Astrocyte (in vitro differentiated cells and primary cell): ENCODE results near the gene ABCA6. TPM values are rescaled to one million over a fixed set of nuclear protein-coding genes. Genes with fewer than 3 reads are reported as not detected.

ENCODE experiments used
- DNase-seq: peaks from one replicate; pipeline ENCODE4 v3.0.0-alpha.2; 2010; ENCODE audit warnings: low read depth
- FAIRE-seq: peaks from 2 replicates; lab custom pipeline; 2011; peaks lifted over from hg19 to GRCh38; lab: Jason Lieb, UNC
- H2AFZ ChIP-seq: 2 replicates; pipeline ENCODE4 v1.6.0; 2012; ENCODE audit warnings: low read depth, low read length, inconsistent platforms
- H3K27ac ChIP-seq: 2 replicates; pipeline ENCODE4 v1.5.1; 2011; ENCODE audit warnings: low read depth, low read length, inconsistent platforms
- H3K27me3 ChIP-seq: 2 replicates; pipeline ENCODE4 v1.6.0; 2011; ENCODE audit warnings: low read length, inconsistent platforms; ENCODE audit not compliant: insufficient read depth
- H3K36me3 ChIP-seq: 2 replicates; pipeline ENCODE4 v1.5.1; 2011; ENCODE audit warnings: low read length, inconsistent platforms; ENCODE audit not compliant: insufficient read depth
- H3K4me1 ChIP-seq: 2 replicates; pipeline ENCODE4 v1.5.1; 2011; ENCODE audit warnings: low read length, inconsistent platforms; ENCODE audit not compliant: insufficient read depth
- H3K4me2 ChIP-seq: 2 replicates; pipeline ENCODE4 v1.6.0; 2012; ENCODE audit warnings: low read length, inconsistent platforms
- H3K4me3 ChIP-seq: 2 replicates; pipeline ENCODE4 v1.5.1; 2011; ENCODE audit warnings: low read depth, mild to moderate bottlenecking, low read length, inconsistent platforms; ENCODE audit not compliant: insufficient read depth
- H3K79me2 ChIP-seq: 2 replicates; pipeline ENCODE4 v1.6.0; 2012; ENCODE audit warnings: mild to moderate bottlenecking, low read length, inconsistent platforms; ENCODE audit not compliant: insufficient read depth
- H3K9ac ChIP-seq: 2 replicates; pipeline ENCODE4 v1.6.0; 2012; ENCODE audit warnings: mild to moderate bottlenecking, low read length, inconsistent platforms
- H3K9me3 ChIP-seq: 2 replicates; pipeline ENCODE4 v1.5.1; 2012; ENCODE audit warnings: low read depth, mild to moderate bottlenecking, low read length, inconsistent platforms; ENCODE audit not compliant: insufficient read depth
- H4K20me1 ChIP-seq: 2 replicates; pipeline ENCODE4 v1.6.0; 2012; ENCODE audit warnings: low read length, inconsistent platforms; ENCODE audit not compliant: insufficient read depth
- H3K27ac Mint-ChIP-seq: one replicate; pipeline ENCODE4 v1.8.0; 2021; ENCODE audit warnings: mild to moderate bottlenecking, mixed read lengths; ENCODE audit not compliant: unreplicated experiment
- H3K27me3 Mint-ChIP-seq: one replicate; pipeline ENCODE4 v1.8.0; 2021; ENCODE audit warnings: low read depth, mixed read lengths; ENCODE audit not compliant: unreplicated experiment
- H3K36me3 Mint-ChIP-seq: one replicate; pipeline ENCODE4 v1.8.0; 2021; ENCODE audit warnings: low read depth, mixed read lengths; ENCODE audit not compliant: unreplicated experiment
- H3K4me1 Mint-ChIP-seq: one replicate; pipeline ENCODE4 v1.8.0; 2021; ENCODE audit warnings: low read depth, mixed read lengths; ENCODE audit not compliant: unreplicated experiment
- H3K4me3 Mint-ChIP-seq: one replicate; pipeline ENCODE4 v1.8.0; 2021; ENCODE audit warnings: mild to moderate bottlenecking, moderate library complexity, mixed read lengths; ENCODE audit not compliant: unreplicated experiment
- H3K9me3 Mint-ChIP-seq: one replicate; pipeline ENCODE4 v1.8.0; 2021; ENCODE audit warnings: mild to moderate bottlenecking, mixed read lengths; ENCODE audit not compliant: unreplicated experiment
- CTCF ChIP-seq: IDR thresholded peaks from 2 replicates; pipeline ENCODE4 v1.5.1; 2011; ENCODE audit warnings: low read depth, mild to moderate bottlenecking, inconsistent platforms, low read length, moderate library complexity; ENCODE audit not compliant: insufficient read depth
- EZH2 ChIP-seq: IDR thresholded peaks from 2 replicates; pipeline ENCODE4 v1.6.1; 2012; ENCODE audit warnings: mild to moderate bottlenecking, low read length, inconsistent platforms; ENCODE audit not compliant: insufficient read depth
- total RNA-seq: library from RNA; stranded (reverse); gene quantifications from 2 replicates; pipeline ENCODE4 v1.2.1, GENCODE V29; 2021

ABCA6 gene
- total RNA-seq, 1 donor from 2014 or later: not detected

DNA sequence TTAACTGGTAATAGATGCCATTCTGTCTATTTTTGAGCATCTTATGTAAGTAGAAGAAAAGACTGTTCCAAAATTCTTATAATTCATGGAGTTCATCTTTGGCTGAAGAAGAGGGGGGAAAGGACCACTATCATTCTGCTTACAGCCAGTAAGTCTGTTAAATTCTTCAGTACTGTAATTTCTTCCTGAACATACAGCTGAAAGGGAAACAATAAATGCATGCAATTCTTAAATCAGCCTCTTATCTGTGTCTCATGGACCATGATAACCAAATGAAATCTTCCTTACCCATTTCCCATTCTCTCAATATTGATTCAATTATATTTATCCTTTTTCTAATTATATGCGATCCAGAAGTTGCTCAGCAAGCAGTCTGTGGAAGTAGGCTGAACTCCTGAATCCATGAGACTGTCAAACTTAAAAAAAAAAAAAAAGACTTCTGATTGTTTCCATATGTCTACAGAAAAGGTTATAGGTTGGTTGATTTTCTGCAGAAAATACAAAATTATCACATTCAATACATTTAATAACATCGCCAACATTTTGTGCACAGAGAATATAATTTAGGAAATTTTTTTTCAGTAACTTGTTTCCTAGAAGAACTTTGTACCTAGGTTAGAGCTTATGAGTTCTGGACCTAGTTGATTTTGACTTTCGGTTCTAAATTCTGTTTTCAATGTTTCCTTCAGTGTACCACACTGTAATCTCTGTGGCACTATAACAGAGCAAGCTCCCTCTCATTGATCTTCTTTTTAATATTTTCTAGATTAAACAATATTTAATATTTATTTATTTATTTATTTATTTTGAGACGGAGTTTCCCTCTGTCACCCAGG lies 79.8 kb downstream of the ABCA6 start:
- Mint-ChIP-seq H3K27me3 (no peaks in the 10 kb centered on the region), H3K36me3 (no peaks in the 10 kb centered on the region), H3K4me3 (no peak overlapping the region), H3K4me1 (peaks cover 2% of the 10 kb centered on the region), H3K27ac (no peak overlapping the region), H3K9me3 (no peaks in the 10 kb centered on the region)
- FAIRE-seq: no peak
- no peaks in the 10 kb centered on the region for H3K79me2 ChIP-seq
- no peaks in the 10 kb centered on the region for H3K36me3 ChIP-seq
- H3K27me3 ChIP-seq: no peaks in the 10 kb centered on the region
- TF ChIP-seq EZH2 (no peak), CTCF (no peak)
- H3K9ac ChIP-seq: no peak overlapping the region
- H3K4me2 ChIP-seq: no peak overlapping the region
- H3K27ac ChIP-seq: no peak overlapping the region
- H3K4me1 ChIP-seq: no peaks in the 10 kb centered on the region
- H2AFZ ChIP-seq: no peak overlapping the region
- no peak for DNase-seq
- H4K20me1 ChIP-seq: no peaks in the 10 kb centered on the region
- H3K4me3 ChIP-seq: no peak overlapping the region
- H3K9me3 ChIP-seq: no peaks in the 10 kb centered on the region

GRCh38 chr17:69060822-69061221 lies 80.9 kb downstream of the ABCA6 start, which contains the start of gene ABCA9:
TSS of gene ABCA9 (minus strand) at chr17:69060927. CDS start at chr17:69051126, 9,801 bp downstream.
- H3K4me3 Mint-ChIP-seq: no peak within 1 kb of the TSS
- H3K27ac ChIP-seq: peak within 1 kb of the TSS; percentile 13
- no peak within 1 kb of the TSS for H2AFZ ChIP-seq

More at GRCh38 chr17:69060822-69061221, 80.9 kb downstream of the ABCA6 start, which contains the start of gene ABCA9:
- H3K9me3 ChIP-seq: no peaks in the 10 kb centered on the region
- Mint-ChIP-seq H3K4me1 (peaks cover 2% of the 10 kb centered on the region), H3K36me3 (no peaks in the 10 kb centered on the region), H3K27me3 (no peaks in the 10 kb centered on the region), H3K27ac (no peak within 1 kb of the TSS), H3K9me3 (peaks cover 3% of the 10 kb centered on the region)
- no peaks in the 10 kb centered on the region for H3K4me1 ChIP-seq
- DNase-seq (peak; percentile 41), FAIRE-seq (no peak)
- H3K9ac ChIP-seq: no peak within 1 kb of the TSS
- TF ChIP-seq EZH2 (no peak), CTCF (no peak)
- no peaks in the 10 kb centered on the region for H4K20me1 ChIP-seq
- no peaks in the 10 kb centered on the region for H3K36me3 ChIP-seq
- no peaks in the 10 kb centered on the region for H3K79me2 ChIP-seq
- peak within 1 kb of the TSS; percentile 12 for H3K4me2 ChIP-seq
- no peaks in the 10 kb centered on the region for H3K27me3 ChIP-seq
- no peak within 1 kb of the TSS for H3K4me3 ChIP-seq
